WTC11 (cell line): ENCODE data around the gene CLCN6.

Source experiments
- RELA ChIP-seq: sonication (generic); formaldehyde crosslinking; IDR thresholded peaks from 2 replicates; pipeline ENCODE4 v1.8.1; 2022; ENCODE audit warnings: missing genetic modification reagents, mild to moderate bottlenecking, borderline replicate concordance
- ZNF219 ChIP-seq: sonication (generic); formaldehyde crosslinking; IDR thresholded peaks from 2 replicates; pipeline ENCODE4 v1.8.0; 2023; ENCODE audit warnings: missing genetic modification reagents, mild to moderate bottlenecking, borderline replicate concordance
- TF ChIP-seq, protein P1 (sequence below): sonication (generic); formaldehyde crosslinking; IDR thresholded peaks from 2 replicates; pipeline ENCODE4 v1.8.1; 2022; ENCODE audit warnings: low read depth, mild to moderate bottlenecking, moderate library complexity, missing genetic modification reagents, borderline replicate concordance
- TF ChIP-seq, protein P2 (sequence below): fragments of 200-600 bp; IDR thresholded peaks from 2 replicates; pipeline ENCODE4 v1.8.0; 2022; ENCODE audit warnings: antibody characterized with exemption
- TF ChIP-seq, protein P3 (sequence below): sonication (generic); formaldehyde crosslinking; IDR thresholded peaks from 2 replicates; pipeline ENCODE4 v1.8.1; 2023; ENCODE audit warnings: mild to moderate bottlenecking, missing genetic modification reagents, moderate library complexity

DNA sequence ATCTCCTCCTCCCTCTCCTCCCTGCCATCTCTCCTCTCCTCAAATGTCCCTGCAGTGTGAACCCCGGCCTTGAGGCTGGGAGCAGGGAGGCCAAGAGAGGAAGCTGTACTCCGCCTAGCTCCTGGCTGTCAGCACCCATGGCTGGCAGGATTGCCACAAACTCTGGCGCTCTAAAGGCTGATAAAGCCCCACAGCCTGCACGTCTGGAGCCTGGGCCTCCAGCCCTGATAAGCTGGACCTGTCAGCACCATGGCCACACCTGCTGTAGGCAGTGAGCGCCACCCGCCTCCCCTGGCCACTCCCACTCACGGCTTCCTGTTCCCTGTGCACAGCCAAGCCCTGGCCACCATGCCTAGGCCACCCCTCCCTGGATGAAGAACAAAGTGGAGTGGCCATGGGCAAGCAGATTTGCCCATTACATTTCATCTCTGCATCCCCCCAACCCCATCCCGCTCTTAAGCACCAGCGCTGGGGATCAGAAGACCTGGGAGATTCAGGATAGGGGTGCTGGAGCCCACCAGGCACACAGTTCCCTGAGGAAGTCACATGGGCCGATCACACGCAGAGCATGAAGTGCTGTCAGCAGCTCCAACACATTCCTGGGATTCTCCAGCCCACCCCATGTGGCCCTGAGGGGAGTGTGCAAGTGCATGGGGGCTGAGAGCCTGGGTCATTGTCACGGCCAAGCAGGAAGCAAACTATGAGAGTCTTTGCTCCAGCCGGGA is 77.0 kb downstream of the CLCN6 start:
- TF ChIP-seq, protein P1, sequence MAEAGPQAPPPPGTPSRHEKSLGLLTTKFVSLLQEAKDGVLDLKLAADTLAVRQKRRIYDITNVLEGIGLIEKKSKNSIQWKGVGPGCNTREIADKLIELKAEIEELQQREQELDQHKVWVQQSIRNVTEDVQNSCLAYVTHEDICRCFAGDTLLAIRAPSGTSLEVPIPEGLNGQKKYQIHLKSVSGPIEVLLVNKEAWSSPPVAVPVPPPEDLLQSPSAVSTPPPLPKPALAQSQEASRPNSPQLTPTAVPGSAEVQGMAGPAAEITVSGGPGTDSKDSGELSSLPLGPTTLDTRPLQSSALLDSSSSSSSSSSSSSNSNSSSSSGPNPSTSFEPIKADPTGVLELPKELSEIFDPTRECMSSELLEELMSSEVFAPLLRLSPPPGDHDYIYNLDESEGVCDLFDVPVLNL = no peak
- TF ChIP-seq RELA (no peak), ZNF219 (CRISPR knock-in tag) (no peak)
- TF ChIP-seq, protein P2, sequence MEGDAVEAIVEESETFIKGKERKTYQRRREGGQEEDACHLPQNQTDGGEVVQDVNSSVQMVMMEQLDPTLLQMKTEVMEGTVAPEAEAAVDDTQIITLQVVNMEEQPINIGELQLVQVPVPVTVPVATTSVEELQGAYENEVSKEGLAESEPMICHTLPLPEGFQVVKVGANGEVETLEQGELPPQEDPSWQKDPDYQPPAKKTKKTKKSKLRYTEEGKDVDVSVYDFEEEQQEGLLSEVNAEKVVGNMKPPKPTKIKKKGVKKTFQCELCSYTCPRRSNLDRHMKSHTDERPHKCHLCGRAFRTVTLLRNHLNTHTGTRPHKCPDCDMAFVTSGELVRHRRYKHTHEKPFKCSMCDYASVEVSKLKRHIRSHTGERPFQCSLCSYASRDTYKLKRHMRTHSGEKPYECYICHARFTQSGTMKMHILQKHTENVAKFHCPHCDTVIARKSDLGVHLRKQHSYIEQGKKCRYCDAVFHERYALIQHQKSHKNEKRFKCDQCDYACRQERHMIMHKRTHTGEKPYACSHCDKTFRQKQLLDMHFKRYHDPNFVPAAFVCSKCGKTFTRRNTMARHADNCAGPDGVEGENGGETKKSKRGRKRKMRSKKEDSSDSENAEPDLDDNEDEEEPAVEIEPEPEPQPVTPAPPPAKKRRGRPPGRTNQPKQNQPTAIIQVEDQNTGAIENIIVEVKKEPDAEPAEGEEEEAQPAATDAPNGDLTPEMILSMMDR = no peak
- TF ChIP-seq, protein P3, sequence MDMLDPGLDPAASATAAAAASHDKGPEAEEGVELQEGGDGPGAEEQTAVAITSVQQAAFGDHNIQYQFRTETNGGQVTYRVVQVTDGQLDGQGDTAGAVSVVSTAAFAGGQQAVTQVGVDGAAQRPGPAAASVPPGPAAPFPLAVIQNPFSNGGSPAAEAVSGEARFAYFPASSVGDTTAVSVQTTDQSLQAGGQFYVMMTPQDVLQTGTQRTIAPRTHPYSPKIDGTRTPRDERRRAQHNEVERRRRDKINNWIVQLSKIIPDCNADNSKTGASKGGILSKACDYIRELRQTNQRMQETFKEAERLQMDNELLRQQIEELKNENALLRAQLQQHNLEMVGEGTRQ = no peak
